GM19468 (cell line): Measurements from ENCODE around the gene SLC26A4.
"Not testable (repeated sequence)": the region's sequence is repeated elsewhere in the genome, so short reads cannot be mapped to it uniquely, and the experiment has no call there.

ENCODE experiments used
- ATAC-seq: cut with Tn5 transposase; IDR thresholded peaks from one replicate; pipeline ENCODE4 v1.9.1; 2021; ENCODE audit warnings: mild to moderate bottlenecking, moderate library complexity, moderate number of reproducible peaks; ENCODE audit not compliant: unreplicated experiment; ENCODE audit errors: extremely low read depth

SLC26A4 gene

DNA sequence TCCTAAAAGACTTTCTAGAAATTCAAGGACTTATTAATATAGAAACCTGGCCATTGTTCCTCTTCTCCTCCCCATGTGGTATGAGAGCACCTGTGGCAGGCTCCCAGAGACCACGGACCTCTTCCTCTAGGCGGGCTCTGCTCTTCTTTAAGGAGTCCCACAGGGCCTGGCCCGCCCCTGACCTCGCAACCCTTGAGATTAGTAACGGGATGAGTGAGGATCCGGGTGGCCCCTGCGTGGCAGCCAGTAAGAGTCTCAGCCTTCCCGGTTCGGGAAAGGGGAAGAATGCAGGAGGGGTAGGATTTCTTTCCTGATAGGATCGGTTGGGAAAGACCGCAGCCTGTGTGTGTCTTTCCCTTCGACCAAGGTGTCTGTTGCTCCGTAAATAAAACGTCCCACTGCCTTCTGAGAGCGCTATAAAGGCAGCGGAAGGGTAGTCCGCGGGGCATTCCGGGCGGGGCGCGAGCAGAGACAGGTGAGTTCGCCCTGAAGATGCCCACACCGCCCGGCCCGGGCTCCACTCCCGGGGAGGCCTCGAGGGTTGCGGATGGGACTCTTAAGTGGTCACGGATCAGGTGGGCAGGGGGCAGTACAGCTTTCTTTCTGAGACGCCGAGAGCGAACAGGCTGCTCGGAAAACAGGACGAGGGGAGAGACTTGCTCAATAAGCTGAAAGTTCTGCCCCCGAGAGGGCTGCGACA lies at the start of gene SLC26A4:
SLC26A4 (plus strand) TSS at position 448 of the 700 bp plus-strand sequence. CDS start 814 bp downstream, outside the sequence.
- ATAC-seq = no peak

DNA sequence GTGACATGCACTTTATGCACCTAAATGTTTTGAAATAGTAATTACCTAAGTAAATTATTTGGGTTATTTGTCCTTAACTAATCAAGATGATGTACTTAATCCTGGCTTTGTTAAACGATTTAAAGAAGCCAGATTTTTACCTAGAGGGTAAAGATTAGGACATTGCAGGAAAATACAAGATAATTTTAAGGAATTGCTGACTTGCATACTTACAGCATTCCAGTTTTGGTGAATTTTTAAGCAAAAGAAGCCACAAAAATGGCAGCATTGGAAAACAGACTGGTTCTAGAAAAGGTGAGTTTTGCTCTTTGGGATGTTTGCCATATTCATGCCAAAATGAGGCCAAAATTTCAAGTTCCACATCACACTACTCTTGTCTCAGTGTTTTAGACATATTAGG lies 47.2 kb upstream of the SLC26A4 start:
- no peak for ATAC-seq

DNA sequence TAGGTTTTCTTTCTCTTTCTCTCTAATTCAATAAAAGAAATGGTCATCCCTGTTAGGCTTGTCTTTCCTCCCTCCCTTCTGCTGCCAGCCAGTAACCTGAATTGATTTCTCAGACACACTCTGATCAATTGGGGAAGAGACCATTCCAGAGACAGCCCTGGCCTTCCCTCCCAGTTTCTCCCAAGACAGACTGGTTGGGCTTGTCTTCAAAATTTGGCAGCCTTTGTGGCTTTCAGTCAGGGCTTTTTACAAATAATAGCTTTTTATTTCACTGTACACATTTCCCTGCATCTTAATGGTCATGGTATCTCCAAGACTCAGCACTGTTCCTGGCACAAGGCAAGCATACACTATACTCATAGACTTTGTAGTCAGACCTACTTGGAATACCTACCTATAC lies 46.7 kb upstream of the SLC26A4 start:
- ATAC-seq = no peak

DNA sequence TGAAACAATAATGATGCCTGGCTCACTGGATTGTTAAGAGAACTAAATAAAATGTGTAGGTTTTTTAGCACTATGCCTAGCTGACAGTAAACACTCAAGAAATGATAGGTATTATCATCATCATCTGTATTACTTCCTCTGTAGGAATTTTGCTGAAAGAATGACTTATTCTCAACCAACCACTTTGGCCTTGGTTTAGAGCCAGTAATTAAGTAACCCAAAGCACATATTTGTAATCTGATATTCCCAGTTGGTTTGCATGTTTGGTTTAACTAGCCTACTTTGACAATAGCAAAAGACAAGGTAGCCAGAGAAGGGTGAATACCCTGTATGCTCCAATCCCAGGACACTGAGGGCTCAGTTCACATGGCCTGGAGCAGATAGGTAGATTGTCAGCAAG lies 46.2 kb upstream of the SLC26A4 start:
- ATAC-seq = no peak

DNA sequence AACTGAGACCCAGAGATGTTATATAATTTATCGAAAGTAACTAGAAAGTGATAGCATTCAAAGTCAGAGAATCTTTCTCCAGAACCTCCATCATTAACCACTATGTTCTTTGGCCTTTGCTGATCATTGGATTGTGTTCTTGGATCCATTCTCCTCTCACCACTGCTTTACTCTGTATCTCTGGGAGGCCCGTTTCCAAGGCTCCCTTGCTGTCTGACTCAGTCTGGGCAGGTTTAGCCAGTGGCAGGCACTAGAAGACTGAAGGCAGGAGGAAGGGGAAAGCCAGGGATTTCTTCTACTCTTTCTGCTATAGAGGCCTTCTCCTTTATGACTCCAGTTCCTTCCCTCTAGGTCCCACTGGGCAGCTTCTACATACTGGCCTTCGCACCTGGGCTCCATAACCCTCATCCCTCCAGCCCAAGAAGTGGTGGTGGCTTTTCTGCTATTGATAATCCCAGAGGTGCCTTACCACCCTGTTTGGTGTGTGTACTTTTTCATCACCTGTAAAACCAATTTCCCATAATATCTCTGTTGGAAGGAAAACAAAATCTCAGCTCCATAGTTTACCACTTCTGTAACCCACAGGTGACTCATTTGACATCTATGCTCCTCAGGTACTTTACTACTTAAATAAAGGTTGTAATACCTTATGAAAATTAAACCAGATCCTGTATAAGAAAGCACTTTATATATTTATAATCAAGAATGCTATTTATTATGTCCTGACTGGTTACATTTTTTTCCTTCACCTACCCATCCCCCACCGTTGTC lies 44.5 kb upstream of the SLC26A4 start:
- no peak for ATAC-seq

DNA sequence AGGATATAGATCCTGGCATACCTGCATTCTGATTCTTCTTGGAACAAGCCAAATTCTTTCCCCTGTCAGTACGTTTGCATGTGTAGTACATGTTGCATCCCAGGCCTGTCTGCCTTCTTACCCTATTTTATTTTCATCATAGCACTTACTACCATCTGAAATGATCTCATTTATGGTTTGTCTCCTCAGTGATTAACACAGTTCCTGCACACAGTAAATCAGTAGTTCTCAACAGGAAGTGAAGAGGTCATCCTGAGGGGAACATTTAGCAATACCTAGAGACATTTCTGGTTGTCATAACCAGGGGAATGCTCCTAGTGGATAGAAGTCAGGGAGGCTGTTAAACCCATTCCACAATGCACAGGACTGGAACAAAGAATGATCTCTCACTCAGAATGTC lies 38.2 kb upstream of the SLC26A4 start:
- no peak for ATAC-seq

DNA sequence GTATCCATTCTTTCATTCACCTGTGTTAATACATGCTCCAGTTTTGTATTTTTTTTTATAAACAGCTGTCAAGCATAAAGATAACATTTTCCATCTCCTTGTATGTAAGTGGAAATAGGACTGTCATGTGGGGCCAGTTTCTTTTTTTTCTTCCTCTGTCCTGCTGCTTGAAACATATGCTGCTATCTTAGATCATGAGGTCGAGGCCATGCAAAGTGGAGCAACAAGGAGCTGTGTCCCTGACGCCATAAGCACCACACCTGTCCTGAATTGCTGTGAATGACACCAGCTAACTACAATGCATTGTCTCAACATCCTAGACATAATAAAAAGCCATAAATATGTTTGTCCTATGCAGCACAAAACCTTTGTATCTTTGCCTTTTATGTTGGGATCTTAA lies 37.7 kb upstream of the SLC26A4 start:
- ATAC-seq = no peak

DNA sequence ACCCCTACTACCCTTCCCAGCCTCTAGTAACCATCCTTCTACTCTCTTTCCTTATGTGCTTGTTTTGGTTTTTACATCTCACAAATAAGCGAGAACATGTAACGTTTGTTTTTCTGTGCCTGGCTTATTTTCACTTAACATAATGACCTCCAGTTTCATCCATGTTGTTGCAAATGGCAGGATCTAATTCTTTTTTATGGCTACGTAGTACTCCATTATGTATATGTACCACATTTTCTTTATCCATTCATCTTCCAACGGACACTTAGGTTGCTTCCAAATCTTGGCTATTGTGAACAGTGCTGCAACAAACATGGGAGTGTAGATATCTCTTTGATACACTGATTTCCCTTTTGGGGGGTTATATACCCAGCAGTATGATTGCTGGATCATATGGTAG lies 33.6 kb upstream of the SLC26A4 start:
- ATAC-seq = no peak

DNA sequence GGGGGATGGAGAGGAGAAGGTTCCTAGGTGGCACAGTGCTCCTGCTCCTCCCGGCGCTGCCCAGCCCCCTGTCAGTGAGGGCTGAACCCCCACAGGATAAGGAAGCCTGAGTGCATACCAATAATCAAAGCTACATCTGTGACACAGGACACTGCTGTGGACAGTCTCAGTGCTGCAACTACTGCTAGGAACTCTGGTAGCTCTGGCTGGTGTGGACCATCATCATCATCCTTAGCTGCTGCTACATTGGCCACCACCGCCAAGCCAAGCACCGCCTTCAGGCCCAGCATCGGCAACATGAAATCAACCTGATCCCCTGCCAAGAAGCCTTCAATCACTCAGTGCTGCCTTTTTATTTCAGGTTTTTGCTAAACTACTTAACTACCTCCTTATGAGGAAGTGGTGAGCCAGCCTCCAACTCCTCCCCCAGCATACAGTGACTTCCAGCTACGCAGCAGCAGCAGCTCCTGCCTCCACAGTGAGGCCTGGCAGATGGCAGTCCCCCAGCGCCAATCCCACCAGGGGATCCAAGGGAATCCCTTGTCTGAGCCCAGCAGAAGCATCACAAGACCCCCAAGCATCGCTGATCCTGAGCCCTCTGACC lies 32.1 kb upstream of the SLC26A4 start:
- ATAC-seq = no peak

DNA sequence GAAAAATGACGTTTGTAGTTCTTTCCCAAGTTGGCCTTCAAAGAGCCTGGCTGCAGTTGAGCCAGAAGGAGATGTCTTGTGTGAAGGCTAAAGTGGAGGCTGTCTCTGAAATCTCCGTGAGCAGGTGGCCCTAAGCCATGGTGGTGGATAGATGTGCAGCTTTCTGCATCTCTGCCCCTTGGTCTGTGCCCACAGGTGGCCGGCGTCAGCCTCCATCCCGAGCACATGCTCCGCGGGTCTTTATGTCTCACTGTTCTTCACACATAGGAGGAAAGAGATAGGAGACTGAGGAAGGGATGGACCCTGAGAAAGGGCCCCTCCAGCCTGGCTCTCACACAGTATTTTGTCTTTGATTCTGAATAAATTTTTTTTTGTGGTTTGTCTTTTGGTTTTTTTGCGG lies 30.3 kb upstream of the SLC26A4 start:
- no peak for ATAC-seq

DNA sequence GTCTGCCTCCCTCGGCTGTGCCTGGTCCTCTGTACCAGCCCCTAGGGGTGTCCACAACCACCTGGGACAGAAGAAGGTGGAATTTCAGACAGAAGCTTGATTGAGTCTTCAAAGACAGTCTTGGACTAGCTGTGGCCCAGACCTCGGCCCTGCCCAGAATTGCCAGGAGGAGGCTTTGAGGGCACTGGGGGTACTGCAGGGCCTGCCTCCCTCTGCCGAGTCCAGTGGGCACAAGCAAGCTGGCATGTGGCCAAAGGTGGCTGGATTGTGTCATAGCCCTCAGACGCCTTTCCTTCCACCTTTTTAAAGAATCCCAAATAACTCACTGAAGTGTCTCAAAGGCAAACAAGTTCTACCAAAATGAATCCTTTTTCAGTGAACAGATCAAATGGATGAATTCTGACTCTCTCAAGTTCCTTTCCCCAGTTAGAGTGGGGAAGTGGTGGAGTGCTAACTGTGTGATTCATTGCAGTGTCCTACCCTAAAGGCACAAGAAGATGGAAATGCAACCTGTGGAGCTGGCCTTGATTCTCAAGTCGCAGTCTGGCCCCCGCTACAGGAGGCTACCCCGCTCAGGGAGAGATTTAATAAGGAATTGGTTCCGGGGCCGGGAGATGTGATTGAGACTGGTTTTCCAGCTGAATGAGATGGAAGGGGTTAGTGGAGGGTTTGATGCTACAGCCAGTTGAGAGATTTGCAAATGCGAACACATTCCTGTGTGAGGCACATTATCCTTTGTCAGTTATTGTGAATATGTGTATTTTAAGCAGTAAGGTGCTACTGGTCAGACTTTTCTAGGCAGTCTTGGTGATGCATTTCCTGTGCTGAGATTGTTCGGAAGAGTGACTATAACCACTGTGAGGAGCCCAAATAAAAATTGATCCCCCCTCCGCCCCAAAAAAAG lies 28.8 kb upstream of the SLC26A4 start:
- ATAC-seq = no peak

DNA sequence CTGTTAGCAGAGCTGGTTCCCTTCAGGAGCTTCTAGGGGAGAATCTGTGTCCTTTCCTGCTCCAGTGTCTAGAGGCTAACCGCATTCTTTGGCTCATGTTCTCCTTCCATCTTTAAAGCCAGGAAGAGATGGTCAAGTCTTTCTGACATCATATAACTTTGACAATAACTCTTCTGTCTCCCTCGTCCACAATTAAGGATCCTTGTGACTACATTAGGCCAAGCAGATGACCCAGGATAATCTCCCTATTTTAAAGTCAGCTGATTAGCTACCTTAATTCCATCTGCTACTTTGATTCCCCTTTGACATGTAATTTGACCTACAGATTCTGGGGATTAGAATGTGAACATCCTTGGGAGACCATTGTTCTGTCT lies 28.1 kb upstream of the SLC26A4 start:
- ATAC-seq = no peak

DNA sequence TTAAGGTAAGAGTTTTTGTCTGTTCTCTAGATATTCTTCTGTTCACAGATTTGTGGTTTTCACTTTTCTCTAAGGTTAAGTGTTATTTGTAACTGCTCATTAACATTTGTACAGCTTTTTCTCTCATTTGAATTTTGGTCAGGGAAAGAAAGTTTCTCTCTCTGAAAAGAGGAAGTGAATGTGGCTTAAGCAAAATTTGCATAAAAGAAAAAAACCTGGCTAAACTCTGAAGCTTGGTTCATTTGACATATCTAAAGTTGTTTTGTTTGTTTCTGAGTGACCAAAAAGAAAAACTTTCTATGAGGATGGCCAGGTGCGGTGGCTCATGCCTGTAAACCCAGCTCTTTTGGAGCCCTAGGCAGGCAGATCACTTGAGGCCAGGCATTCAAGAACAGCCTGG lies 22.0 kb upstream of the SLC26A4 start:
- peak; percentile 95 for ATAC-seq

DNA sequence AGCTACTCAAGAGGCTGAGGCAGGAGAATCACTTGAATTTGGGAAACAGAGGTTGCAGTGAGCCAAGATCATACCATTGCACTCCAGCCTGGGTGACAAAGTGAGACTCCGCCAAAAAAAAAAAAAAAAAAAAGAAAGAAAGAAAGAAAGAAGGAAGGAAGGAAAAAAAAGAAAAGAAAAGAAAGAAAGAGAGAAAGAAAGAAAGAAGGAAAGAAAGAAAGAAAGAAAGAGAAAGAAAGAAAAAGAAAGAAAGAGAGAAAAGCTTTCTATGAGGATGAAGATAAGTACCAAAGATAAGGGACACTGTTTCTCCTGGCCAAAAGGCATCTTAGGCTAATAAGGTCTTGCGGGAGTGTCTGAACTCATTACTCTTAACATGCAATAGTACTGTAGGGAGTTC lies 21.6 kb upstream of the SLC26A4 start:
- ATAC-seq = not testable (repeated sequence)

DNA sequence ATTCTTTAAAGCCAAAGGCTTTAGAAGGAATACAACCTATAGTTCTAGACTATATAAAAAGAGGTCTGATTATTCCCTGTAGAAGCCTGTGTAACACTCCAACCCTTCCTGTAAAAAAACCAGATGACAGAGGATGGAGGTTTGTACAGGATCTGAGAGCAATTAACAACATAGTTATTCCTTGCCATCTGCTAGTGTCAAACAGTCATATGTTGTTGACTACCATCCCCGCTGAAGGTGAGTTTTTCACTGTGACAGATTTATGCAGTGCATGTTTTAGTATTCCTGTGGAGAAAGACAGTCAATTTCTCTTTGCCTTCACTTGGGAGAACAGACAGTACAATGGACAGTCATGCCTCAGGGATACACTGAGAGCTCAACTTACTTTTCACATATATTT lies 19.0 kb upstream of the SLC26A4 start:
- no peak for ATAC-seq

DNA sequence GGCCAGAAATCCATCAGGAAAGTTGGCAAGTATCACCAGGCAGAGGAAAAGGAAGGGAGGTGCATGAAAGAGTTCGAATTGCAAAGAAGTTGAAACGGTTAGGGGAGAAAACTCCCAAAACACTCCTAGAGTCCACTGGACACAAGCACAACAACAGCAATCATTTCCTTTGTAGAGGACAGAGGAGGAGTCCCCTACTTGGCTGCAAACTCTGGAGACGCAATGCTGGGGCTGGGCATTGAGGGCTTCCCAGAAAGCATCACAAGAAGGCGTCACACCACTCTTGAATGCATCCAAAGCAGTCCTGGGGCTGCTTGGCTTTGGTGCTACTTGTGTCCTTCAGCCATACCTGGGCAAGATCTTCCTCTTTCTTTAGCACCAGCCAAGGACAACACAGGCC lies 18.1 kb upstream of the SLC26A4 start:
- no peak for ATAC-seq

DNA sequence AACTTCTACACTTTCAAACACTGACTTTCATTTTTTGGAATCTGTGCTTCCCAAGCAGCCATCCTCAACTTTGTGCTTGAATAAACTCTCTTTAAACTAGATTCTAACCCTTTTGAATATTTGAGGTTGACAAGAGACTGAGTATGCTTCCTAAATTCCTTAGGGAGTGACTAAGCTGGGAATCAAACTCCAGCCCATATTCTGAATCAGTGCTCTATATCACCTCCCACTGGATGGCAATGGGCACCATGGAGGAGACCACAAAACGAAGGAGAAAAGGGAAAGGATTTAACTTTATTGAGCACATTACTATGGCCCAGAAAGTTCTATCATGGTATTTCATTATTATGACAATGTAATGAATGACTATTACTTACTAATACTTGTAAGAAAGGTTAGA lies 17.2 kb upstream of the SLC26A4 start:
- ATAC-seq = no peak

DNA sequence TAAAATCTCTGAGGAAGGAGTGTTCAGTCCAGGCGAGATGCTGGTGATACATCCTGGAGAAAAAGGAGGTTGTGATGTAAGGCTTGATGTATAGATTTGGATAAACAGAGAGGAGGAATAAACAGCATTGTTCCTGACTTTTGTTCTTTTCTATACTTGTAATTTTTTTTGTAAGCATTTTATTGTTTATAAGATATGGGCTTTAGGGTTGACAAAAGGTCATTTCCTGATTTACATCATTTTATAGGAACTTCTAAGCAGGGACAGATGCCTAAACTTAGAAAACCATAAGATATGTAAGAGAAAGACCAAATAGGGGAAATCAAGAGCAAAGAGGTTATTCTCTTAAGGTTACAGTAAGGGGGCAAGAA lies 16.7 kb upstream of the SLC26A4 start:
- no peak for ATAC-seq

DNA sequence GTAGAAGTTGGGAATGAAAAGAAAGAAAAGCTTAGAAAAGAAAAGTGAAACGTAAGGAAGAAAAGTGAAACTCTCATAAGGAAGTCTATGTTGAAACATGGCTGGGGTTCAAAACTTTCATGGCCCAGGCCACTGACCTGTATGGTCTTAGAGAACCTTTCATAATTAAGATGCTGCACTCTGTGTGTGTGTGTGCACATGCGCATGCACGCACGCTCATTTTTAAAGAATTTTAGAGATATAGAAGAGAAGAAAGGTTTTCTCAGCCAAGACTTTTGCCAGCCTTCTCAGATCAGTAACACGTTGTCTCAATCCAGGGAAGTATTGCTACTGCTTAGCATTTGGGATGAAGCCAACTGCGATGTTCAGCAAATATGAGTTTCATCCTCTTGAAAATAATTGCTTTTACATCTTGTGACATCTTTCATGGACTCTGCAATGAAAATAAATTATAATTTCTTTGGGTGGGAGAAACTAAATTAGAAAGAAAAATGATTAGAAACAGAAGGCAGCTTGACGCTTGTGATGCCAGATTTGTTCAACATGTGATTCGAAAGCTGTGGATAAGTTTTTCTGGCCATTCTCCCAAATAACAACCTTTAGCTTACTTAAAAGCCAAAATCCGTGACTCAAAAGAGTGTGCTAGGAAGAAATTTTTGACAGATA lies 16.2 kb upstream of the SLC26A4 start:
- ATAC-seq = no peak

DNA sequence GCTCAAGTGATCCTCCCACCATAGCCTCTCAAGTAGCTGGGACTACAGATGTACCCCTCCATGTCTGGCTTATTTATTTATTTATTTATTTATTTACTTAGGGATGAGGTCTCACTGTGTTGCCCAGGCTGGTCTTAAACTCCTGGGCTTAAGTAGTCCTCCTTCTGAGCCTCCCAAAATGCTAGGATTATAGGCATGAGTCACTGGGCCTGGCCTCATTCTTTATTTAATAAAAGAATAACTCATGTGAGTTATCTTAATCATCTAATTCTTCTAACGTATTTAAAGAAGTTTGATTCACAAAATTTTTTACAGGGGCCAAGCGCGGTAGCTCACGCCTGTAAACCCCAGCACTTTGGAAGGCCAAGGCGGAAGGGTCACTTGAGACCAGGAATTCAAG lies 8.0 kb upstream of the SLC26A4 start:
- no peak for ATAC-seq
